ENCODE measurements around the gene USP6NL. TPM values are rescaled to one million over a fixed set of nuclear protein-coding genes. Genes with fewer than 3 reads are reported as not detected.

The USP6NL gene
- total RNA-seq, 2 experiments from 2014 or later: 2.3 to 2.5 TPM

- CTCF ChIA-PET: interaction anchor here (1.1 kb wide), 1 partner anchor 34 kb away, joined by 3 read pairs; no protein-coding TSS in a partner anchor
- no peak for ATAC-seq
Observed at GRCh38 chr10:11451640-11452260, 159.7 kb downstream of the USP6NL start.

DNA sequence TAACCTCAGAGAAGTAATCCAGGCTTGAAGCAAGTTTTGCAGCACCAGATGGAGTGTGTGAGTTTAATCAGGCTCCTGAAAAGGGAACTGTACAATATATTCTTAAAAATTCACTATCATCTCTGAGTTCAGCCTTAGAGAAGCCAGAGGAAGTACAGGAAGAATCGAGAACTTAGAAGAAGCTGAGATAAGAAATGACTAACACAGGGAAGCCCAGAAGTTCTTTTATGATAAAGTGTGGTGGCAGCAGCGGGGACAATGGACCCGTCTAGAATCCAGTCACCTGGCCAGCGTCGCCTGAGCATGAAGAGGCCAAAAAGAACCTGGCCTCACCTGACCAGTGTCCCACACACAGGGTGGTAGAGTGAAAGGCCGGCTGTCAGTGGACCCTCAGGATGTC is 161.0 kb downstream of the USP6NL start:
- Mint-ChIP-seq H3K4me1 (ENCODE audit: low read depth) (peaks cover 2% of the 10 kb centered on the region), H3K4me3 (no peak overlapping the region), H3K9me3 (no peaks in the 10 kb centered on the region), H3K36me3 (ENCODE audit: low read depth) (no peaks in the 10 kb centered on the region), H3K27ac (no peak overlapping the region), H3K27me3 (no peaks in the 10 kb centered on the region)
- intact Hi-C loops (cut with micrococcal nuclease): no loop called here
- CTCF ChIA-PET: no interaction called here
- POLR2A ChIA-PET: no interaction called here
- ATAC-seq (no peak), DNase-seq (no peak)
- no peak for TF ChIP-seq CTCF (IDR thresholded peaks at IDR 0.05)

More at GRCh38 chr10:11451640-11452260, 159.7 kb downstream of the USP6NL start:
- Mint-ChIP-seq H3K27ac (no peak overlapping the region), H3K4me3 (no peak overlapping the region), H3K9me3 (no peaks in the 10 kb centered on the region), H3K4me1 (ENCODE audit: low read depth) (peaks cover 2% of the 10 kb centered on the region), H3K36me3 (ENCODE audit: low read depth) (no peaks in the 10 kb centered on the region), H3K27me3 (no peaks in the 10 kb centered on the region)
- TF ChIP-seq CTCF (IDR thresholded peaks at IDR 0.05): no peak
- no peak for DNase-seq
- intact Hi-C loops (cut with micrococcal nuclease): no loop called here
- POLR2A ChIA-PET: interaction anchor here (0.6 kb wide), 1 partner anchor 897 kb away, joined by 3 read pairs; no protein-coding TSS in a partner anchor

- no peak for ATAC-seq
- H3K4me3 Mint-ChIP-seq: no peak overlapping the region
- no peak for DNase-seq
- no peak overlapping the region for H3K27ac Mint-ChIP-seq
- H3K4me1 Mint-ChIP-seq (ENCODE audit: low read depth): peaks cover 2% of the 10 kb centered on the region
- no peaks in the 10 kb centered on the region for H3K9me3 Mint-ChIP-seq
- no peaks in the 10 kb centered on the region for H3K36me3 Mint-ChIP-seq (ENCODE audit: low read depth)
- intact Hi-C loops (cut with micrococcal nuclease): no loop called here
- H3K27me3 Mint-ChIP-seq: no peaks in the 10 kb centered on the region
- ChIA-PET CTCF (no interaction called here), POLR2A (no interaction called here)
- no peak for TF ChIP-seq CTCF (IDR thresholded peaks at IDR 0.05)
Observed at GRCh38 chr10:11449761-11450160, 161.7 kb downstream of the USP6NL start.

- no peak for ATAC-seq
- Mint-ChIP-seq H3K27me3 (no peaks in the 10 kb centered on the region), H3K36me3 (ENCODE audit: low read depth) (no peaks in the 10 kb centered on the region), H3K27ac (no peak overlapping the region), H3K9me3 (no peaks in the 10 kb centered on the region), H3K4me1 (ENCODE audit: low read depth) (peaks cover 2% of the 10 kb centered on the region), H3K4me3 (no peak overlapping the region)
- intact Hi-C loops (cut with micrococcal nuclease): no loop called here
- TF ChIP-seq CTCF (IDR thresholded peaks at IDR 0.05): no peak
- no peak for DNase-seq
- ChIA-PET CTCF (no interaction called here), POLR2A (interaction anchor here (0.7 kb wide), 1 partner anchor 12 kb away, joined by 3 read pairs; no protein-coding TSS in a partner anchor)
Observed at GRCh38 chr10:11448545-11449244, 162.8 kb downstream of the USP6NL start.

DNA sequence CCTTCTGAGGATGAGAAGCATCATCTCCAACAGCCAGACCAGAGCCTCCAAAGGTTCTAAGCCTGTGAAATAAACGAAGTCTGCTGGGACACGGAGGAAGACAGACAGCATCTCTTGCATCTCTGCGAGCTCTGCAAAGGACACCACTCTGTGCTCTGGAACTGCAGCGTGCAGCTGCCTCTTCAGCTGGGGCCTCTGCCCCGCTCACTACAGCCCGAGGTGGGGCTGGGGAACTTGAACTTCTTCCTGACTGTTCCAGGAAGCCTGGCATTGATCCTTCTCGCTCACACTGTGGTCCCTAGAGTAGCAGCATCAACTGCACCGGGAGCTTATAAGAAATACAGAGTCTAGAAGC is 163.3 kb downstream of the USP6NL start:
- Mint-ChIP-seq H3K36me3 (ENCODE audit: low read depth) (no peaks in the 10 kb centered on the region), H3K4me1 (ENCODE audit: low read depth) (peaks cover 2% of the 10 kb centered on the region), H3K9me3 (no peaks in the 10 kb centered on the region), H3K27ac (no peak overlapping the region), H3K4me3 (no peak overlapping the region), H3K27me3 (no peaks in the 10 kb centered on the region)
- CTCF ChIA-PET: no interaction called here
- POLR2A ChIA-PET: interaction anchor here (0.7 kb wide), 1 partner anchor 12 kb away, joined by 3 read pairs; no protein-coding TSS in a partner anchor
- no peak for ATAC-seq
- intact Hi-C loops (cut with micrococcal nuclease): no loop called here
- DNase-seq: no peak
- no peak for TF ChIP-seq CTCF (IDR thresholded peaks at IDR 0.05)
